PC-3 (cell line): ENCODE results near the gene LMAN2.

Source experiments
- EZH2 ChIP-seq: fragments of 300-600 bp; sonication (generic); IDR thresholded peaks from one replicate; pipeline ENCODE4 v1.6.1; 2017; ENCODE audit warnings: antibody characterized with exemption, mild to moderate bottlenecking, low read length; ENCODE audit not compliant: unreplicated experiment
- TF ChIP-seq, protein P1 (sequence below): fragments of 300-600 bp; sonication (generic); conservative IDR thresholded peaks from 2 replicates; pipeline ENCODE4 v1.5.1; 2017; ENCODE audit warnings: antibody characterized with exemption, low read depth, mild to moderate bottlenecking, low read length

DNA sequence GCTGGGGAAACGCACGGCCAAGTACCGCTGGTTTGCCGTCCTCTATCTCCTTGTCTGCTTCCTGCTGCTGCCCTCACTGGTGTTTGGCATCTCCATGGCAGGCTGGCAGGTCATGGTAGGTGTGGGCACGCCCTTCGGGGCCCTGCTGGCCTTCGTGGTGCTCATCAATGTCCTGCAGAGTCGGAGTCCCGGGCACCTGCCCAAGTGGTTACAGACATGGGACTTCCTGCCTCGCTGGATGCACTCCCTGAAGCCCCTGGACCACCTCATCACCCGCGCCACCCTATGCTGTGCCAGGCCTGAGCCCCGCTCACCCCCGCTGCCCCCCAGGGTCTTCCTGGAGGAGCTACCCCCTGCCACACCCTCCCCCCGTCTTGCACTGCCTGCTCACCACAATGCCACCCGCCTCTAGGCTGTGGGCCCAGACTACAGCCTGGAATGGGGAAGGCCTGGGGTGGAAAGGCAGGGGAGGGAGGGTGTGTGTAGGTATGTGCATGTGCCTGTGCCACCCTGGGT, 46.5 kb upstream of the LMAN2 start:
- no peak for TF ChIP-seq EZH2
- TF ChIP-seq, protein P1, sequence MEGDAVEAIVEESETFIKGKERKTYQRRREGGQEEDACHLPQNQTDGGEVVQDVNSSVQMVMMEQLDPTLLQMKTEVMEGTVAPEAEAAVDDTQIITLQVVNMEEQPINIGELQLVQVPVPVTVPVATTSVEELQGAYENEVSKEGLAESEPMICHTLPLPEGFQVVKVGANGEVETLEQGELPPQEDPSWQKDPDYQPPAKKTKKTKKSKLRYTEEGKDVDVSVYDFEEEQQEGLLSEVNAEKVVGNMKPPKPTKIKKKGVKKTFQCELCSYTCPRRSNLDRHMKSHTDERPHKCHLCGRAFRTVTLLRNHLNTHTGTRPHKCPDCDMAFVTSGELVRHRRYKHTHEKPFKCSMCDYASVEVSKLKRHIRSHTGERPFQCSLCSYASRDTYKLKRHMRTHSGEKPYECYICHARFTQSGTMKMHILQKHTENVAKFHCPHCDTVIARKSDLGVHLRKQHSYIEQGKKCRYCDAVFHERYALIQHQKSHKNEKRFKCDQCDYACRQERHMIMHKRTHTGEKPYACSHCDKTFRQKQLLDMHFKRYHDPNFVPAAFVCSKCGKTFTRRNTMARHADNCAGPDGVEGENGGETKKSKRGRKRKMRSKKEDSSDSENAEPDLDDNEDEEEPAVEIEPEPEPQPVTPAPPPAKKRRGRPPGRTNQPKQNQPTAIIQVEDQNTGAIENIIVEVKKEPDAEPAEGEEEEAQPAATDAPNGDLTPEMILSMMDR, result no peak
